ENCODE measurements around the gene LRRC15.

The LRRC15 gene

DNA sequence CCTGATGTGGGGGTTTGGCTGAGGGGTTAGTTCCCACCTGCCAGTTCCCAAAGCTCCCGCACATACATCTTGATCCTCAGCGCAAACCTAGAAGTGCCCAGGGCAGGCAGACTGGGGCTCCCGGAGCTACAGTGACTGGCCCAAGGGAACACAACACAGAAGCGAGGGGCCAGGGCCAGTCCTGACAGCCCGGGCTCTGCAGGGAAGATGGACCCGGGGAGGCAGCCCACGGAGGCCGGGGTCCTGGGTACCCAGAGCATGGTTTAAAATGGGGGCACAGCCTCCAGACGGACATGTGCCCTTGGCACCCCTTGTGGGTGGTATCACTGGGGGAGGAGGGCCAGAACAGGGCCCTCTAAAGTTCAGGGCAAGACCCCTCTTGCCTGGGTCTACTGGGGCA lies 23.5 kb downstream of the LRRC15 start:
- TF ChIP-seq, protein P1, sequence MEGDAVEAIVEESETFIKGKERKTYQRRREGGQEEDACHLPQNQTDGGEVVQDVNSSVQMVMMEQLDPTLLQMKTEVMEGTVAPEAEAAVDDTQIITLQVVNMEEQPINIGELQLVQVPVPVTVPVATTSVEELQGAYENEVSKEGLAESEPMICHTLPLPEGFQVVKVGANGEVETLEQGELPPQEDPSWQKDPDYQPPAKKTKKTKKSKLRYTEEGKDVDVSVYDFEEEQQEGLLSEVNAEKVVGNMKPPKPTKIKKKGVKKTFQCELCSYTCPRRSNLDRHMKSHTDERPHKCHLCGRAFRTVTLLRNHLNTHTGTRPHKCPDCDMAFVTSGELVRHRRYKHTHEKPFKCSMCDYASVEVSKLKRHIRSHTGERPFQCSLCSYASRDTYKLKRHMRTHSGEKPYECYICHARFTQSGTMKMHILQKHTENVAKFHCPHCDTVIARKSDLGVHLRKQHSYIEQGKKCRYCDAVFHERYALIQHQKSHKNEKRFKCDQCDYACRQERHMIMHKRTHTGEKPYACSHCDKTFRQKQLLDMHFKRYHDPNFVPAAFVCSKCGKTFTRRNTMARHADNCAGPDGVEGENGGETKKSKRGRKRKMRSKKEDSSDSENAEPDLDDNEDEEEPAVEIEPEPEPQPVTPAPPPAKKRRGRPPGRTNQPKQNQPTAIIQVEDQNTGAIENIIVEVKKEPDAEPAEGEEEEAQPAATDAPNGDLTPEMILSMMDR (IDR thresholded peaks at IDR 0.05; ENCODE audit: low read depth, low read length, missing control alignments), result no peak
- no peak overlapping the region for H3K4me3 ChIP-seq (ENCODE audit: low read depth, low read length)
- no peak for DNase-seq (ENCODE audit: low read depth)

DNA sequence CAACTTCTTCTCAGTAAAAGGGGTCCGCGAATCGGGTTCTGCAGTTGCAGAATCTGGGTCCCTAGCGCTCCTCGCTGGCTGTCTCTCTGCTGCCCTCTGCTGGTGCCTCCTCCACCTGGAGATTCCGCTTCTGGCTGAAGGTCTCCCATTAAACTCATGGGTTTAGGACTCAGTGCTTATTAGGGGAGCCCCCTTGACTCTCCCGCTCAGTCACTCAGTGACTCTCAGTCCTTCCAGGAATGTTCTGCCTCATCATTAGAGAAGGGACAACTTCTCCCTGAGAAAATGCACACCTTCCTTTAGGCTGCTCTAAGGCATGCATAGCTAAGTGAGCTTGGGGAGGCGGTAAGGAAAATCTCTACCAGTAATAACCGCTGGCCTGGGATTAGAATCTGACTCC lies 25.5 kb downstream of the LRRC15 start:
- no peak overlapping the region for H3K4me3 ChIP-seq (ENCODE audit: low read depth, low read length)
- TF ChIP-seq, protein P1 (IDR thresholded peaks at IDR 0.05; ENCODE audit: low read depth, low read length, missing control alignments), result peak; percentile 96
- DNase-seq (ENCODE audit: low read depth), result no peak

DNA sequence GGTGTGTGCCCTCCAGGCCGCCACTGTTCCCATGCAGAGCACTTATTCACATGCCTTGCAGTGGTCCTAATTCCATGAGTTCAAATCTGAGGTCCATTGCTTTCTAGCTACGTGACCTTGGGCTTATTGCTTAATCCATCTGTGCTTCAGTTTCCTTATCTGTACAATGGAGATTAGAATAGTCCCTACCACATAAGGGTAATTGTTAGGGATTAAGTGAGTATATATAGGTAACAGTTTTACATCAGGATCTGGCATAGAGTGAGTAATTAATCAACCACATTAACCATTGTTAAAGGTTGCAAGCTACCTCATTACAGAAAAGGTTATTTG lies 26.0 kb downstream of the LRRC15 start:
- DNase-seq (ENCODE audit: low read depth), result no peak
- TF ChIP-seq, protein P1 (IDR thresholded peaks at IDR 0.05; ENCODE audit: low read depth, low read length, missing control alignments), result no peak
- H3K4me3 ChIP-seq (ENCODE audit: low read depth, low read length), result no peak overlapping the region

DNA sequence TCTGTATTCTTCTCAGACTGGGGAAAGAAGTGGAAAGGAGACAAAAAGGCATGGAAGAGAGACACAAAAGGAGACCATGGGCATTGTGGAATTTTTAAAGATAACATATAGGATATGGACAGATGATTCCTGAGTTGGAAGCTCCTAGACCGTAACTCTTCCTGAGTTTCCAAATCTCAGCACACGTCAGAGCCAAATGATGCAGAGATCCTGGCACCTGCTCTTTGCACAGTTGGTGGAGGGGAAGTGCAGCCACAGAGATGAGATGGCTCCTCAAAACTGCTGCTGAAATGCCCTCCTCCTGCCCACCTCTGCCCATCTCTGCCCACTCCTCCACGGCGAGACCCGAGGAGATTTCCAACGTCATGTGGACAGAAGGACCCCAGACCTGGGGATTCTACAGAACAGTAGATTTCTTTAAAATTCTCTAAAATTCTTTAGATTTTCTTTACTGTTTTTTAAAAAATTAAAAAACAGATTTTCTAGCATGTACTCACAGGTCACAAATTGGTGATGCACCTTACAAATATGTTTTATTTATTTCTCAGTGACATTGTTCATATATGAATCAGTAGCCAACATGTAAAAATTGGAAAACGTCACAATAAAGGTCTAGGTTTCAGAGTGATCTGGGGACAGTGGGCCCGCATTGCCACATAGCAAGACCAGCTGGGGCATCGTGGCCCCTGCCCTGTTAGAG lies 26.5 kb downstream of the LRRC15 start:
- no peak overlapping the region for H3K4me3 ChIP-seq (ENCODE audit: low read depth, low read length)
- no peak for DNase-seq (ENCODE audit: low read depth)
- TF ChIP-seq, protein P1 (IDR thresholded peaks at IDR 0.05; ENCODE audit: low read depth, low read length, missing control alignments), result no peak

DNA sequence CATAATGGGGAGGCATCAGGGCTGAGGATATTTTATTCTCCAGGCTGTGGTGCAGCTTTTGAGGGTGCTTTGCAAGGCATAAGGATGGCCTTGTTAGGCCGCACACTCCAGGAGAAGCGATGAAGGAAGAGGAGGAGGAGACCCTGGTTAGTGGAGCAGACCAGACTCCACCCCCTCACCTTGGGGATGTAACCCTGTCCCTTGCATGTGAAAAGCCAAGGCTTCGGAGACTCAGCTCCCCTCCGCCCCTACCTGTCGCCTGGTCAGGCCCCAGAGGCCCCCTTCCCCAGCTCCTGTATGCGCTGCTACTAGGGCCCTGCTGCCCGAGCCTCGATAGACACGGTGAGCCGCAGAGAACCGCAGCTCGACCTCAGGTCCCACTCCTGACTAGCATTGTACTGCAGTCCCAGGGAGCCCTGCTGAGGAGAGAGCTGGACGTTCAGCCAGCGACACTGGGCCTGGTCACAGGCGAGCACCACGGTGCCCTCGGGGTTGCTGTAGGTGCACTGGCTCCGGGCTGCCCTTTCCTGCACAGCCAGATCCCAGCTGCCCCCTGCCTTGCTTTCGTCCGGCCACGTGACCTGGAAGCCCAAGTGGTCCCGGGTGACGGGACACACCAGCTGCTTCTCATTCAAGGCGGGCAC lies 28.7 kb downstream of the LRRC15 start:
- no peak overlapping the region for H3K4me3 ChIP-seq (ENCODE audit: low read depth, low read length)
- no peak for DNase-seq (ENCODE audit: low read depth)
- TF ChIP-seq, protein P1 (IDR thresholded peaks at IDR 0.05; ENCODE audit: low read depth, low read length, missing control alignments), result no peak

DNA sequence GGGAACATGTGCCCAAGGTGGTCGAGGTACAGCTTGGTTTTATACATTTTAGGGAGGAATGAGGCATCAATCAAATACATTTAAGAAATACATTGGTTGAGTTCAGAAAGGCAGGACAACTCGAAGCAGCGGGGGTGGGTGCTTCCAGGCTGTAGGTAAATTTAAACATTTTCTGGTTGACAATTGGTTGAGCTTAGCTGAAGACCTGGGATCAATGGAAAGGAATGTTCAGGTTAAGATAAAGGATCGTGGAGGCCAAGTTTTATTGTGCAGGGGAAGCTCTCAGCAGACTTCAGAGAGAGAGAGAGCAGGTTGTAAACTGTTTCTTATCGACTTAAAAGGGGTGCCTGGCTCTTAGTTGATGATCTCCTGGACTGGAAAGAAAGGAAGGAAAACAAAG lies 29.7 kb downstream of the LRRC15 start:
- H3K4me3 ChIP-seq (ENCODE audit: low read depth, low read length), result no peak overlapping the region
- TF ChIP-seq, protein P1 (IDR thresholded peaks at IDR 0.05; ENCODE audit: low read depth, low read length, missing control alignments), result no peak
- DNase-seq (ENCODE audit: low read depth), result no peak

DNA sequence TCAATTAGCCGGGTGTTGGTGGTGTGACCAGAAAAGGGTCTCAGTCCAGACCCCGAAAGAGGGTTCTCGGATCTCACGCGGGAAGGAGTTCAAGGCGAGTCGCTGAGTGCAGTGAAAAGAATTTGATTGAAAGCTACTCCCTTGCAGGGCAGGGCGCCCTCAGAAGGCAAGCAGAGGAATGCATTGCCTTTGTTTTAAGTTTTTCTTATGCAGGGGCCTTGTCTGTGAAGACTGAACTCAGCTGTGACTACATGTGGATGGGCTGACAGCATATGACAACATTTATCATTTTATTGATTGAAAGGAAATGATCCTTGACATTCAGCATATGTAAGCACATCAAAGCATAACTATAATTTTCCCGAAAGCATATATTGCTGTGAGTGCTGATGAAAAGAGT lies 30.2 kb downstream of the LRRC15 start:
- TF ChIP-seq, protein P1 (IDR thresholded peaks at IDR 0.05; ENCODE audit: low read depth, low read length, missing control alignments), result no peak
- no peak overlapping the region for H3K4me3 ChIP-seq (ENCODE audit: low read depth, low read length)
- no peak for DNase-seq (ENCODE audit: low read depth)

Data from GM12864 (cell line).